GM19239 (cell line): ENCODE results near the gene EPHA6.
"Not testable (repeated sequence)": the region's sequence is repeated elsewhere in the genome, so short reads cannot be mapped to it uniquely, and the experiment has no call there.

Experiments
- DNase-seq: peaks from one replicate; pipeline ENCODE4 v3.0.0; 2011; ENCODE audit warnings: low spot score; ENCODE audit not compliant: insufficient read length
- FAIRE-seq: peaks from 2 replicates; lab custom pipeline; 2011; peaks lifted over from hg19 to GRCh38; lab: Jason Lieb, UNC

The EPHA6 gene

GRCh38 chr3:96900031-96900430 is 85.6 kb downstream of the EPHA6 start:
- FAIRE-seq (no peak), DNase-seq (no peak)

GRCh38 chr3:96900566-96900965 is 86.2 kb downstream of the EPHA6 start:
- FAIRE-seq, result no peak

GRCh38 chr3:96915445-96915844 is 101.1 kb downstream of the EPHA6 start:
- FAIRE-seq (no peak), DNase-seq (no peak)

More at GRCh38 chr3:96900566-96900965, 86.2 kb downstream of the EPHA6 start:
- no peak for DNase-seq

GRCh38 chr3:96931119-96931862 is 116.9 kb downstream of the EPHA6 start:
- no peak for FAIRE-seq

DNA sequence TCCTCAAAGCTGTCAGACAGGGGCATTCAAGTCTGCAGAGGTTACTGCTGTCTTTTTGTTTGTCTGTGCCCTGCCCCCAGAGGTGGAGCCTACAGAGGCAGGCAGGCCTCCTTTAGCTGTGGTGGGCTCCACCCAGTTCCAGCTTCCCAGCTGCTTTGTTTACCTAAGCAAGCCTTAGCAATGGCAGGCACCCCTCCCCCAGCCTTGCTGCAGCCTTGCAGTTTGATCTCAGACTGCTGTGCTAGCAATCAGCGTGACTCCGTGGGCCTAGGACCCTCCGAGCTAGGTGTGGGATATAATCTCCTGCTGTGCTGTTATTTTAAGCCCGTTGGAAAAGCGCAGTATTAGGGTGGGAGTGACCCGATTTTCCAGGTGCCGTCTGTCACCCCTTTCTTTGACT is 127.7 kb downstream of the EPHA6 start:
- FAIRE-seq, result not testable (repeated sequence)

More at GRCh38 chr3:96931119-96931862, 116.9 kb downstream of the EPHA6 start:
- no peak for DNase-seq

DNA sequence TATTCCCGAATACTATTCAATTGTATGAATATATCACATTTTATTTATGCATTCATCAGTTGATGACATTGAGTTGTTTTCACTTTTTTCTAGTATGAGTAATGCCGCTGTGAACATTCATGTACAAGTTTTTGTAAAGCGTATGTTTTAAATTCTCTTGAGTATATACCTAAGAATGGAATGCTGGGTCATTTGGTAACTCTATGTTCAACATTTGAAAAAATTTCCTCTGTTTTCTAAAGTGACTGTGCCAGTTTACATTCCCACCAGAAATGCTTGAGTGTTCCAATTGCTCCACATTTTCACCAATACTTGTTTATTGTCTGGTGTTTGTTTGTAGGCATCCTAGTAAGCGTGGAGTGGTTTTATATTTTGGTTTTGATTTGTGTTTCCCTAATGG is 144.5 kb downstream of the EPHA6 start:
- no peak for DNase-seq

More for the DNA sequence above, 127.7 kb downstream of the EPHA6 start:
- not testable (repeated sequence) for DNase-seq

GRCh38 chr3:96959474-96959873 is 145.1 kb downstream of the EPHA6 start:
- no peak for DNase-seq
- no peak for FAIRE-seq

More for the DNA sequence above, 144.5 kb downstream of the EPHA6 start:
- FAIRE-seq, result no peak

GRCh38 chr3:96959901-96960641 is 145.7 kb downstream of the EPHA6 start:
- no peak for FAIRE-seq

DNA sequence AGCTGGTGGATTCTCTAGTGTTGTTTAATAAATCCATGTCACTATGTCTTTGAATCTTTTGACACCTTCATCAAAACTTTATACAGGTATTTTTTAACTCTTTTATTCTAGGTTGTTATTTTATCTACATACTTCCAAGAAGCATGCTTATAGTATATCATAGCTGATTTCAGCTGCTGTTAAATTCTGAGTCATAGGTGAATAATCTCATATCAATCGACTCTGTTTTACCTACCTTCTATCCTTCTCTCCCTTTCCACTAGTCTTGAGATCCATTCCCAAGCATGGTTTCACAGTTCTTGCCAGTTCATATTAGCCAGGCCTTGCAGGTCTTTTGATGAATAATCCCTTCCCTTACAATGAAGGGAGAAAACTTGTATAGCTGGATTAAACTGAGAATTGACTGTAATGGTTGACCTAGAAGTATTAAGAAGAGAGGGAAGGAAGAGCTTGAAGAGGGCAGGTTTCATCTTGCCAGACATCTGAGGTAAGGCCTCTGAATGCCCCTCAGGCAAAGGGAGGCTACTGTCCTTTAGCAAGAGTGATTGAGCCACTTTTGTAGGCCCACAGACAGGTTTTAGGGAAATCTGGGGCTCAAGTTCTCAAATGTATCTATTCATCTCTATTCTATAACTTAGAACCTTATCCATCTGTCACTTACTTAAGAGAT is 146.4 kb downstream of the EPHA6 start:
- no peak for FAIRE-seq

More at GRCh38 chr3:96959901-96960641, 145.7 kb downstream of the EPHA6 start:
- DNase-seq, result no peak

DNA sequence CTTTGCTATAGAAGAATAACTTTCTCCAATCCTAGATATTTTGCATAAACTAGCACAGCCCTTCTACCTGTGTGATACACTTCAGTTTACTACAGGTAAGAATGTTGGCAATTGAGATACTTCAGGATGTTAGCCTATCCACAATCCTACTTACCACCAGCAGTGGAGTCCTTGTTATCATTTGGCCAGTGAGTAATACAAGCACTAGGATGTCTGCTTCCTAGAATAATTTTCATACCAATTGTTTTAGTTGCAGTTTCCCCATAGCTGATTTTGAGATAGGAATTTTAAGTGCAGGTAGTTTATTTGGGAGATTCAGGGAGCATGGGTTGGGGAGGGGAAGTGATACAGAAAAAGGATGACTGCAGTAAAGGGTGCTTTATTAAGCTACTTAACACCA is 147.2 kb downstream of the EPHA6 start:
- no peak for DNase-seq
- no peak for FAIRE-seq

More for the DNA sequence above, 146.4 kb downstream of the EPHA6 start:
- DNase-seq, result no peak

GRCh38 chr3:96966181-96966929 is 152.0 kb downstream of the EPHA6 start:
- FAIRE-seq, result no peak
- DNase-seq, result no peak

- FAIRE-seq (no peak), DNase-seq (no peak)
Measured at GRCh38 chr3:96970211-96970610, 155.8 kb downstream of the EPHA6 start.

- DNase-seq, result no peak
- no peak for FAIRE-seq
Measured at GRCh38 chr3:96977671-96978070, 163.3 kb downstream of the EPHA6 start.

- FAIRE-seq, DNase-seq: not testable (repeated sequence)
Measured at GRCh38 chr3:96983716-96984115, 169.3 kb downstream of the EPHA6 start.

- FAIRE-seq (no peak), DNase-seq (no peak)
Measured at GRCh38 chr3:96986241-96986640, 171.8 kb downstream of the EPHA6 start.

DNA sequence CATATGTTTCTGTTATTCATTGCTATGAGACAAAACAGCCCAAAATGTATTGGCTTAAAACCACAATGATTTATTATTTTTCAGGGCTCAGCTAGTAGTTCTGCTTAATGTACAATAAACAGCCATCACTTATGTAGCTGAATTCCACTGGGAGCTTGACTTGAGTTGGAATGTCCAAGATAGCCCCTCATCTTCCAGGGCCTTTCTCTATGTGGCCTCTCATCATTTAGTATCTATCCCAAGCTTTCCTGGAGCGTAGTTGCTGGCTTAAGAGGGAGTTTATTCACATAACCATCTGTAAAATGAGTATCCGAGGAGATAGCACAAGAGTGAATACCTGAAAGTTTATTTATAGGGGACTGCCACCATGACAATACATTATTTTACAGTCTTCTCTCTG is 176.8 kb downstream of the EPHA6 start:
- FAIRE-seq (no peak), DNase-seq (no peak)

GRCh38 chr3:96991800-96992365 is 177.5 kb downstream of the EPHA6 start:
- no peak for FAIRE-seq
- DNase-seq, result no peak

DNA sequence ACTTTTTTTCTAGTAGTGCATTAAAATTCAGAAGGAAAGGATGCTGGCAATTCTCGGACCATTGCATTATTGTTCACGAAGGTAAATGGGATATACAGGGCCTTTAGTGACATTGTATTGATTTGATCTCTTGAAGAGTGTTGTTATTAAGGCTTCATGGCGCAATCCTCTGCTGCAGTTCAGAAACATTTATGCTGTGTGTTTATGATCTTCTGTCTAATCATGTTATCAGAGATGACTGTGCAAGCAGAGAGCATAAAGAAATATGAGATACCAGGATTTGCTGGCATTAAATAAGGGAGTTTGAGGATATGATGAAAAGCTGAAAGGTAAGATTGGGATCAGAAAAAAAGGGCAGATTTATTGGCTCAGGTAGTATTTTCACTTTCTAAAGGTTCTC is 180.6 kb downstream of the EPHA6 start:
- DNase-seq, result no peak
- no peak for FAIRE-seq

DNA sequence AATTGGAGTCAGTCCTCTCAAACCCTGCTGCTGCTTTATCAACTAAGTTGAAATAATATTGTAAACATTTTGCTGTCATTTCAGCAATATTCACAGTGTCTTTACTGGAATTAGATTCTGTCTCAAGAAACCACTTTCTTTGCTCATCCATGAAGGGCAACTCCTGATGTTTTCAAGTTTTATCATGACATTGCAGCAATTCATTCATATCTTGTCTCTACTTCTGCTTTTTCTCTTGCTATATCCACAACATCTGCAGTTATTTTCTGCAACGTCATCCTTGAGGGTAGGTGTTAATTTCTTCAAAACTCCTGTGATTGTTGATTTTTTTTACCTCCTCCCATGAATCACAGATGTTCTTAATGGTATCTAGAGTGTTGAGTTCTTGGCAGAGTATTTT is 181.6 kb downstream of the EPHA6 start:
- no peak for FAIRE-seq
- no peak for DNase-seq

DNA sequence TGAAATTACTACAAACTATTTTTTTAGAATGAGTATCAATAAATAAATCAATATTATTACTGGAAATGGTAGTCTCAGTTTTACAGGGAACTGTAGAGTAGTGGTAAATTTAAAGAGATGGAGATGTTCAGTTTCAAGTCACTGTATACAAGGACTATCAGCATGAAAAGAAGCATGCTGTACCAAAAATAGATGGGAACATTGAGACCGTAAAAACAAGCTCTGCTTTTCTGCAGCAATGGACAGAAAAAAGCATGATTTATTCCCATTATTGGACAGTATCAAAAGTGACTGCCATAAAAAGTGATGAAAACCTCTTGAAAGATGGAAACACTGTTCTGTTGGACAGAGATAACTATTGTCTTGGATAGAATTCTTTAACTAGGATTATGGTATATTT is 187.2 kb downstream of the EPHA6 start:
- FAIRE-seq (no peak), DNase-seq (no peak)
